Tibial nerve (tissue), 4 donors: ENCODE data around the gene GTF2H2C_2.
"Not testable (repeated sequence)": the region's sequence is repeated elsewhere in the genome, so short reads cannot be mapped to it uniquely, and the experiment has no call there.

Source experiments
- CTCF ChIP-seq, 5 experiments: fragments of 200-600 bp in 3 of 5; fragments of 450-650 bp in 2 of 5; sonication (generic) in 3 of 5; IDR thresholded peaks; one replicate each; pipeline ENCODE4 v1.5.1; 2016 to 2019; ENCODE audit warnings: antibody characterized with exemption in 5 of 5, mild to moderate bottlenecking in 3 of 5, moderate library complexity in 2 of 5
- EP300 ChIP-seq, 2 donors: sonication (generic); formaldehyde crosslinking; IDR thresholded peaks; one replicate each; pipeline ENCODE4 v1.6.1; 2017; ENCODE audit warnings: antibody characterized with exemption in 2 of 2, mild to moderate bottlenecking in 1 of 2
- POLR2A ChIP-seq, 2 donors: fragments of 450-650 bp; IDR thresholded peaks; one replicate each; pipeline ENCODE4 v1.6.1; 2017; ENCODE audit warnings: antibody characterized with exemption in 2 of 2, mild to moderate bottlenecking in 2 of 2, moderate library complexity in 2 of 2

- not testable (repeated sequence) for TF ChIP-seq CTCF, POLR2A, EP300 (IDR thresholded peaks at IDR 0.05)
Measured at GRCh38 chr5:70459188-70459587, 44.0 kb downstream of the GTF2H2C_2 start.
